Hepatocyte (in vitro differentiated cells): ENCODE measurements around the gene OBSCN. TPM values are rescaled to one million over a fixed set of nuclear protein-coding genes. Genes with fewer than 3 reads are reported as not detected.

Experiments
- DNase-seq: peaks from one replicate; pipeline ENCODE4 v3.0.0-alpha.2; 2016; ENCODE audit warnings: low spot score
- H2AFZ ChIP-seq: fragments of 200-600 bp; sonication (generic); 2 replicates; pipeline ENCODE4 v1.6.0; 2016; ENCODE audit warnings: antibody characterized with exemption, mild to moderate bottlenecking
- H3K27ac ChIP-seq: fragments of 200-600 bp; sonication (generic); 2 replicates; pipeline ENCODE4 v1.5.1; 2016; ENCODE audit warnings: mild to moderate bottlenecking
- H3K27me3 ChIP-seq: fragments of 200-600 bp; sonication (generic); 2 replicates; pipeline ENCODE4 v1.6.1; 2016
- H3K36me3 ChIP-seq: fragments of 200-600 bp; sonication (generic); replicated peaks from 2 replicates; pipeline ENCODE4 v1.5.1; 2016; ENCODE audit warnings: low read depth; ENCODE audit not compliant: insufficient read depth
- H3K4me1 ChIP-seq: fragments of 200-600 bp; sonication (generic); 2 replicates; pipeline ENCODE4 v1.5.1; 2016; ENCODE audit warnings: mild to moderate bottlenecking, moderate library complexity; ENCODE audit not compliant: insufficient read depth
- H3K4me2 ChIP-seq: fragments of 200-600 bp; sonication (generic); 2 replicates; pipeline ENCODE4 v1.6.0; 2016
- H3K4me3 ChIP-seq: fragments of 200-600 bp; sonication (generic); 2 replicates; pipeline ENCODE4 v1.5.1; 2016; ENCODE audit warnings: mild to moderate bottlenecking
- H3K79me2 ChIP-seq: fragments of 200-600 bp; sonication (generic); 2 replicates; pipeline ENCODE4 v1.6.0; 2017; ENCODE audit warnings: mild to moderate bottlenecking
- H3K9me2 ChIP-seq: fragments of 200-600 bp; sonication (generic); replicated peaks from 2 replicates; pipeline ENCODE4 v1.6.0; 2017; ENCODE audit warnings: mild to moderate bottlenecking; ENCODE audit not compliant: insufficient read depth
- H3K9me3 ChIP-seq: fragments of 200-600 bp; sonication (generic); 2 replicates; pipeline ENCODE4 v1.5.1; 2016; ENCODE audit warnings: low read depth, mild to moderate bottlenecking
- H4K20me1 ChIP-seq: fragments of 200-600 bp; sonication (generic); 2 replicates; pipeline ENCODE4 v1.6.0; 2016; ENCODE audit warnings: mild to moderate bottlenecking; ENCODE audit not compliant: insufficient read depth, poor library complexity, severe bottlenecking
- CTCF ChIP-seq: fragments of 200-600 bp; sonication (generic); IDR thresholded peaks from 2 replicates; pipeline ENCODE4 v1.5.1; 2016; ENCODE audit warnings: antibody characterized with exemption, mild to moderate bottlenecking; ENCODE audit not compliant: poor library complexity
- EZH2 ChIP-seq: fragments of 200-600 bp; sonication (generic); IDR thresholded peaks from 2 replicates; pipeline ENCODE4 v1.6.1; 2016; ENCODE audit warnings: antibody characterized with exemption, mild to moderate bottlenecking, borderline replicate concordance
- EZH2phosphoT487 ChIP-seq: fragments of 200-600 bp; sonication (generic); IDR thresholded peaks from one replicate; pipeline ENCODE4 v1.6.1; 2018; ENCODE audit warnings: antibody characterized with exemption, mild to moderate bottlenecking, low read depth, moderate library complexity; ENCODE audit not compliant: unreplicated experiment, severe bottlenecking
- WGBS: methylation state at CpG from one replicate; pipeline ENCODE4 v1.1.6; 2016; ENCODE audit warnings: low lambda C conversion rate; ENCODE audit errors: missing lambda C conversion rate; 5-methylcytosine and 5-hydroxymethylcytosine counted together
- polyA plus RNA-seq: library from polyadenylated mRNA; unstranded; fragments of >200 nt; fragmentation: Nextera tagmentation; extraction: Ambion mirVana; gene quantifications from 2 replicates; pipeline ENCODE4 v1.2.1, GENCODE V29; 2016
- total RNA-seq: library from RNA; depleted of rRNA; stranded (reverse); fragments of >200 nt; gene quantifications from 2 replicates; pipeline ENCODE4 v1.2.3, GENCODE V29; 2014

Gene OBSCN
- total and polyA plus RNA-seq, 2 experiments from 2014 or later: 15.0 to 22.4 TPM

GRCh38 chr1:228212415-228212965, 4.6 kb downstream of the OBSCN start:
- Histone ChIP-seq H3K4me1 (peaks cover 14% of the 10 kb centered on the region), H3K9me2 (no peaks in the 10 kb centered on the region), H2AFZ (peak overlapping the region; percentile 69), H3K36me3 (no peaks in the 10 kb centered on the region), H3K4me2 (peak overlapping the region; percentile 98), H4K20me1 (no peaks in the 10 kb centered on the region), H3K9me3 (no peaks in the 10 kb centered on the region), H3K4me3 (peak overlapping the region; percentile 23), H3K79me2 (no peaks in the 10 kb centered on the region), H3K27me3 (no peaks in the 10 kb centered on the region), H3K27ac (no peak overlapping the region)
- DNase-seq: peak; percentile 28
- no peak for TF ChIP-seq CTCF
- no peak for TF ChIP-seq EZH2phosphoT487
- no peak for TF ChIP-seq EZH2
- WGBS: 35% methylated on average over 54 of the region's 66 CpGs

GRCh38 chr1:228212966-228213844, 5.4 kb downstream of the OBSCN start:
- Histone ChIP-seq H3K4me1 (peaks cover 14% of the 10 kb centered on the region), H3K4me3 (peak overlapping the region; percentile 84), H3K36me3 (no peaks in the 10 kb centered on the region), H3K27ac (peak overlapping the region; percentile 87), H3K9me3 (no peaks in the 10 kb centered on the region), H3K4me2 (peak overlapping the region; percentile 98), H3K9me2 (no peaks in the 10 kb centered on the region), H4K20me1 (no peaks in the 10 kb centered on the region), H3K27me3 (no peaks in the 10 kb centered on the region), H2AFZ (peak overlapping the region; percentile 69), H3K79me2 (no peaks in the 10 kb centered on the region)
- WGBS: under 1% methylated on average over 32 of the region's 67 CpGs
- TF ChIP-seq CTCF (peak; percentile 73), EZH2phosphoT487 (no peak), EZH2 (no peak)
- DNase-seq: peak; percentile 95

GRCh38 chr1:228213917-228214808, 6.3 kb downstream of the OBSCN start:
- no peak for DNase-seq
- peaks cover 14% of the 10 kb centered on the region for H3K4me1 ChIP-seq
- H3K36me3 ChIP-seq: no peaks in the 10 kb centered on the region
- 47% methylated on average over 33 of the region's 48 CpGs for WGBS
- H3K9me3 ChIP-seq: no peaks in the 10 kb centered on the region
- peak overlapping the region; percentile 45 for H3K4me3 ChIP-seq
- H4K20me1 ChIP-seq: no peaks in the 10 kb centered on the region
- H3K79me2 ChIP-seq: no peaks in the 10 kb centered on the region
- H3K4me2 ChIP-seq: peak overlapping the region; percentile 98
- H3K27me3 ChIP-seq: no peaks in the 10 kb centered on the region
- H3K27ac ChIP-seq: no peak overlapping the region
- no peak overlapping the region for H2AFZ ChIP-seq
- no peaks in the 10 kb centered on the region for H3K9me2 ChIP-seq
- TF ChIP-seq EZH2phosphoT487: no peak
- TF ChIP-seq CTCF: no peak
- TF ChIP-seq EZH2: no peak
